Esophagus squamous epithelium (tissue), 5 donors: ENCODE measurements around the gene CPSF4L. TPM values are rescaled to one million over a fixed set of nuclear protein-coding genes. Genes with fewer than 3 reads are reported as not detected.

Source experiments
- DNase-seq: peaks from one replicate; lab custom pipeline; 2025; lab: John Stamatoyannopoulos, UW
- H3K27ac ChIP-seq, 4 donors: fragments of 200-600 bp; sonication (generic); one replicate each; pipeline ENCODE4 v1.5.1; 2016 to 2019; ENCODE audit warnings: mild to moderate bottlenecking in 1 of 4
- H3K27me3 ChIP-seq, 4 donors: fragments of 200-600 bp; sonication (generic); 1 replicate in 3 of 4; 2 replicates in 1 of 4; pipeline versions ENCODE4 v1.5.1 to v1.6.0; 2017 to 2021; ENCODE audit warnings: antibody characterized with exemption in 1 of 4
- H3K36me3 ChIP-seq, 3 donors: fragments of 200-600 bp; sonication (generic); one replicate each; pipeline ENCODE4 v1.5.1; 2016 to 2019
- H3K4me1 ChIP-seq, 3 donors: fragments of 200-600 bp; sonication (generic); one replicate each; pipeline ENCODE4 v1.5.1; 2017 to 2019
- H3K4me3 ChIP-seq, 4 donors: fragments of 200-600 bp; sonication (generic); 1 replicate in 3 of 4; 2 replicates in 1 of 4; pipeline ENCODE4 v1.5.1; 2016 to 2019; ENCODE audit warnings: mild to moderate bottlenecking in 2 of 4, moderate library complexity in 1 of 4
- H3K9me3 ChIP-seq, 3 donors: fragments of 200-600 bp; sonication (generic); one replicate each; pipeline ENCODE4 v1.5.1; 2016 to 2019
- POLR2A ChIP-seq, 4 donors: fragments of 450-650 bp; IDR thresholded peaks; one replicate each; pipeline ENCODE4 v1.6.1; 2017; ENCODE audit warnings: antibody characterized with exemption in 4 of 4, mild to moderate bottlenecking in 4 of 4, moderate library complexity in 3 of 4
- WGBS, 2 donors: methylation state at CpG; one replicate each; pipeline ENCODE4 v1.1.5; 2018; 5-methylcytosine and 5-hydroxymethylcytosine counted together
- intact Hi-C: fragments of 100-400 bp; cut with DNase I; formaldehyde crosslinking; loops from one replicate; pipeline ENCODE4 v1.15.0; 2022
- total RNA-seq, 4 donors: library from RNA; depleted of rRNA; stranded (reverse); fragments of >200 nt; gene quantifications; one replicate each; pipeline ENCODE4 v1.1.0, GENCODE V29; 2016
- TF ChIP-seq, protein P1 (sequence below), 6 experiments: fragments of 450-650 bp in 4 of 6; fragments of 200-600 bp in 2 of 6; sonication (generic) in 2 of 6; IDR thresholded peaks; one replicate each; pipeline ENCODE4 v1.5.1; 2016 to 2019; ENCODE audit warnings: antibody characterized with exemption in 6 of 6, mild to moderate bottlenecking in 4 of 6, moderate library complexity in 4 of 6
- donor health status: DM: yes; HTN: yes; CAD: no.

Gene CPSF4L
- total RNA-seq, 4 donors from 2014 or later: not detected

DNA sequence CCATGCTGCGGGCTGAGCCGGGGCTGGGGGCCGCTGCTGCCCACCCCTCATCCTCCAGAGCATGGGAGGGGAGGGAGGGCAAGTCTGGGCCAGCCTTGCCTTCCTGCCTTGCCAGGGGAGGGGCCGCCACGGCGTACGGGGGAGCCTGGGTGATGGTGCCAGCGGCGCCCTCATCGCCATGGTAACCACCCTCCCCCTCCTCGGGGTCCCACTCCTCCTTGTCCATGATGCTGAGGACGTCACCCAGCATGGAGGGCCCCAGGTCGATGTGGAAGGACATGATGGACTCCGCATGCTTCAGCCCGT lies 23.9 kb upstream of the CPSF4L start:
- 56% methylated on average over 5 of the region's 15 CpGs; no CpG with 5 or more reads in 1 of the 2 donors for WGBS, 2 donors
- no peak overlapping the region for H3K4me3 ChIP-seq
- no peaks in the 10 kb centered on the region for H3K9me3 ChIP-seq
- peaks cover 38 to 80% (median 67%) of the 10 kb centered on the region in 3 donors for H3K4me1 ChIP-seq
- H3K27ac ChIP-seq: peak overlapping the region in 3 of 4 donors; percentile 73 to 87 (median 83)
- H3K36me3 ChIP-seq: peaks cover 14 to 58% (median 16%) of the 10 kb centered on the region in 3 donors
- intact Hi-C loops: no loop called here
- no peak for DNase-seq
- no peaks in the 10 kb centered on the region for H3K27me3 ChIP-seq
- TF ChIP-seq, protein P1, sequence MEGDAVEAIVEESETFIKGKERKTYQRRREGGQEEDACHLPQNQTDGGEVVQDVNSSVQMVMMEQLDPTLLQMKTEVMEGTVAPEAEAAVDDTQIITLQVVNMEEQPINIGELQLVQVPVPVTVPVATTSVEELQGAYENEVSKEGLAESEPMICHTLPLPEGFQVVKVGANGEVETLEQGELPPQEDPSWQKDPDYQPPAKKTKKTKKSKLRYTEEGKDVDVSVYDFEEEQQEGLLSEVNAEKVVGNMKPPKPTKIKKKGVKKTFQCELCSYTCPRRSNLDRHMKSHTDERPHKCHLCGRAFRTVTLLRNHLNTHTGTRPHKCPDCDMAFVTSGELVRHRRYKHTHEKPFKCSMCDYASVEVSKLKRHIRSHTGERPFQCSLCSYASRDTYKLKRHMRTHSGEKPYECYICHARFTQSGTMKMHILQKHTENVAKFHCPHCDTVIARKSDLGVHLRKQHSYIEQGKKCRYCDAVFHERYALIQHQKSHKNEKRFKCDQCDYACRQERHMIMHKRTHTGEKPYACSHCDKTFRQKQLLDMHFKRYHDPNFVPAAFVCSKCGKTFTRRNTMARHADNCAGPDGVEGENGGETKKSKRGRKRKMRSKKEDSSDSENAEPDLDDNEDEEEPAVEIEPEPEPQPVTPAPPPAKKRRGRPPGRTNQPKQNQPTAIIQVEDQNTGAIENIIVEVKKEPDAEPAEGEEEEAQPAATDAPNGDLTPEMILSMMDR (IDR thresholded peaks at IDR 0.05): no peak
- TF ChIP-seq POLR2A (IDR thresholded peaks at IDR 0.05): no peak

DNA sequence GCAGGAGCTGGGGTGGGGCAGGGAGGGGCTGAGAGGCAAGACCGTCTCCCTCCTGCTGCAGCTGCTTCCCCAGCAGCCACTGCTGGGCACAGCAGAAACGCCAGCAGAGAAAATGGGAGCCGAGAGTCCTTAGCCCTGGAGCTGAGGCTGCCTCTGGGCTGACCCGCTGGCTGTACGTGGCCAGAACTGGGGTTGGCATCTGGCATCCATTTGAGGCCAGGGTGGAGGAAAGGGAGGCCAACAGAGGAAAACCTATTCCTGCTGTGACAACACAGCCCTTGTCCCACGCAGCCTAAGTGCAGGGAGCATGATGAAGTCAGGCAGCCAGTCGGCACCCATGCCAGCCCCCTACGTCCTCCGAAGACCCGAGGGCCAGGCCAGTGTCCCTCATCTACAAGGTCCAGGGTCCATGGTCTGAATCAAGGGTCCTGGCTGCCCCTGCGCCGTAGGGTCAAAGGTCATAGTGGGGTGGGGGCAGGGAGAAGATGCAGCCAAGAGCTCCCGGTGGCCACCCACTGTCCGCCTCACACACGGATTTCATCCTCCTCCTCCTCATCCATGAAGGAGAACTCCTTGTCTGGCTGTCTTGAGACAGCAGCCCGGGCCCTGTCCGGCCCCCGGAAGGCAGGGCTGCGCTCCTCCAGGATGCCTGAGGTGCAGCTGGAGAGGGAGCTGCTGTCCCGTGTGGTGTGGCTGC lies 23.4 kb upstream of the CPSF4L start:
- peaks cover 14 to 58% (median 16%) of the 10 kb centered on the region in 3 donors for H3K36me3 ChIP-seq
- peaks cover 33 to 80% (median 62%) of the 10 kb centered on the region in 3 donors for H3K4me1 ChIP-seq
- no peak overlapping the region for H3K4me3 ChIP-seq
- TF ChIP-seq POLR2A (IDR thresholded peaks at IDR 0.05): no peak
- TF ChIP-seq, protein P1 (IDR thresholded peaks at IDR 0.05): no peak
- DNase-seq: no peak
- H3K27me3 ChIP-seq: no peaks in the 10 kb centered on the region
- peak overlapping the region in 3 of 4 donors; percentile 73 to 87 (median 83) for H3K27ac ChIP-seq
- intact Hi-C loops: no loop called here
- WGBS, 2 donors: 57 to 58% methylated on average over 5 of the region's 20 CpGs
- no peaks in the 10 kb centered on the region for H3K9me3 ChIP-seq

DNA sequence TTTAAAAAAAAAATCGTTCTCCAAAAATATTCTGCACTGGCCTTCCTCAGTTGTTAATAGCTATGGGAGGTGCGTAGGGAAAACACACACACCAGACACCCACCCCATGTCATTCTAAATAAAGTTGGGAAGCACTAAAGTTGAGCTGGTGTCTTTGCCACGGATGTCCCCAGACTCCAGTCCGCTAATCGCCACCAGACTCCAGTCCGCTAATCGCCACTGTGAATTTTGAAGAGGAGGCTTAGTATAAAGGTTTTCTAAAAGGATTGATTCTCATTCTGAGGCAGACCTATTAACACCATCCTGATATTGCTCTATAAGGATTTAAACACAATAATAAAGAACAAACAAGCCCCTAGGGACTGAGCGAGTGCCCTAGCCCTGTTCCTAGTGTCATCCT lies 22.7 kb upstream of the CPSF4L start:
- no peak for DNase-seq
- 73 to 81% methylated on average over 8 of the region's 8 CpGs for WGBS, 2 donors
- intact Hi-C loops: no loop called here
- Histone ChIP-seq H3K9me3 (no peaks in the 10 kb centered on the region), H3K27me3 (no peaks in the 10 kb centered on the region), H3K4me3 (no peak overlapping the region), H3K4me1 (peaks cover 26 to 80% (median 61%) of the 10 kb centered on the region in 3 donors), H3K36me3 (peaks cover 14 to 58% (median 16%) of the 10 kb centered on the region in 3 donors), H3K27ac (peak overlapping the region in 3 of 4 donors; percentile 73 to 87 (median 83))
- TF ChIP-seq, protein P1 (IDR thresholded peaks at IDR 0.05): no peak
- no peak for TF ChIP-seq POLR2A (IDR thresholded peaks at IDR 0.05)

DNA sequence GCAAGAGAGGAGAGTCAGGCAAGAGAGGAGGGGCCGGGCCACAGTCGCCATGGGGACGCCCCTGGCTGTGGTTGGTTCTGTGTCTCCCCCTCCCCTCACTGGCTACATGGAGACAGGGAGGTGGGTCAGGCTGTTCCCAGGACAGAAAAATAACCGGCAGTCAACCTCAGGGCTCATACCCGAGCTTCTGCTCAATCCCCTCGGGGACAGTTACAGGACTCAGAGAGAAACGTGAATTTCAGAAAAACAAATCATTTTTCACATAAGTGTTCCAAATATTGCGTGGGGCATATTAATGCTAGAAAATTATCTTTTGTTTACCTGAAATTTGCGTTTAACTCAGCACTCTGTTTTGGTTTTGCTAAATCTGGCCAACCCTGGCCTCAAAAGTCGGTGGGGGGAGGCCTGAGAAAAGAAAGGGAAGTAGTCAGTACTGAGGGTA lies 22.2 kb upstream of the CPSF4L start:
- DNase-seq: no peak

DNA sequence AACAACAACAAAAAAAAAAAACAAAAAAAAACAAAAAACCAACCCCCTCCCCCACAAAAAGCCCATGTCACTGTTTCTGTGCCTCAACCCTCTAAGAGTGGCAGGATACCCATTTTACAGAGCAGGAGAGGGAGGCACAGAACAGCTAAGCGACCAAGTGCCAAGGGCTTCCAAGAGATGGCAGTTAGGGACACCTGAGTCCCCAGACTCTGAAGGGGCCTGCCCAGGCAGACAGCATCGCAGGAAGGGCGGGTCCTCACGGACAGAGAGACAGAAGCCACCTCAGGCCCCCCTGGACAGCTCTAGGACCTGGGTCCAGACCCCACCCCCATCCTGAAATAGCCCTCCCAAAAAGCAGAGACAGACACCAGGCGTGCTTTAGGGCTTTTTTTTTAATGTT lies 21.6 kb upstream of the CPSF4L start:
- Histone ChIP-seq H3K27me3 (no peaks in the 10 kb centered on the region), H3K4me1 (peaks cover 24 to 80% (median 61%) of the 10 kb centered on the region in 3 donors), H3K27ac (peak overlapping the region in 3 of 4 donors; percentile 75 to 87 (median 83)), H3K36me3 (peaks cover 14 to 58% (median 16%) of the 10 kb centered on the region in 3 donors), H3K9me3 (no peaks in the 10 kb centered on the region), H3K4me3 (no peak overlapping the region)
- whole genome bisulfite sequencing, 2 donors: 85 to 91% methylated on average over 5 of the region's 5 CpGs
- DNase-seq: no peak
- TF ChIP-seq, protein P1 (IDR thresholded peaks at IDR 0.05): no peak
- no peak for TF ChIP-seq POLR2A (IDR thresholded peaks at IDR 0.05)
- intact Hi-C loops: no loop called here

More for the DNA sequence above, 22.2 kb upstream of the CPSF4L start:
- H3K9me3 ChIP-seq: no peaks in the 10 kb centered on the region
- intact Hi-C loops: no loop called here
- H3K4me3 ChIP-seq: no peak overlapping the region
- 68 to 82% methylated on average over 10 of the region's 10 CpGs for WGBS, 2 donors
- peak overlapping the region in 3 of 4 donors; percentile 75 to 87 (median 83) for H3K27ac ChIP-seq
- no peaks in the 10 kb centered on the region for H3K27me3 ChIP-seq
- TF ChIP-seq, protein P1 (IDR thresholded peaks at IDR 0.05): no peak
- TF ChIP-seq POLR2A (IDR thresholded peaks at IDR 0.05): no peak
- peaks cover 25 to 80% (median 61%) of the 10 kb centered on the region in 3 donors for H3K4me1 ChIP-seq
- H3K36me3 ChIP-seq: peaks cover 14 to 58% (median 16%) of the 10 kb centered on the region in 3 donors
